ENCODE data around the gene SMCHD1.

DNA sequence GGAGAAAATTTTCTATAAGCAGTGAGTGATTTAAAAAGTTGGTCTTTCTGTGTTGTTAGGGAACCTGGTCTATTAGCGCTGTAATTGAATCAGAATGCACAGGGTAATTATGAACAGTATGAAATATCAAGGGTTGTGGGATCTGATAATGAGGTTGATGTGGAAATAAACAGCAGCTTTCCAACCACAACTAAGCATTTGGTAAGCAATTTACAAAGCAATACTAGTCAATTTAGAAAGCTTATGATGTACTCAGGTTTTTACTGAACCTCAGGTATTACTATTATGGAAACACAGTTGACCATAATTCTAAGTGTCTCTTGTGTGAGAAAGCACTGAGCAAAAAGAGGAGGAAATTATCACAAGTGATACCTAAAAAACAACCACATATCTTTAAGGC, 11.0 kb upstream of the SMCHD1 start:
- TF ChIP-seq, protein P1, sequence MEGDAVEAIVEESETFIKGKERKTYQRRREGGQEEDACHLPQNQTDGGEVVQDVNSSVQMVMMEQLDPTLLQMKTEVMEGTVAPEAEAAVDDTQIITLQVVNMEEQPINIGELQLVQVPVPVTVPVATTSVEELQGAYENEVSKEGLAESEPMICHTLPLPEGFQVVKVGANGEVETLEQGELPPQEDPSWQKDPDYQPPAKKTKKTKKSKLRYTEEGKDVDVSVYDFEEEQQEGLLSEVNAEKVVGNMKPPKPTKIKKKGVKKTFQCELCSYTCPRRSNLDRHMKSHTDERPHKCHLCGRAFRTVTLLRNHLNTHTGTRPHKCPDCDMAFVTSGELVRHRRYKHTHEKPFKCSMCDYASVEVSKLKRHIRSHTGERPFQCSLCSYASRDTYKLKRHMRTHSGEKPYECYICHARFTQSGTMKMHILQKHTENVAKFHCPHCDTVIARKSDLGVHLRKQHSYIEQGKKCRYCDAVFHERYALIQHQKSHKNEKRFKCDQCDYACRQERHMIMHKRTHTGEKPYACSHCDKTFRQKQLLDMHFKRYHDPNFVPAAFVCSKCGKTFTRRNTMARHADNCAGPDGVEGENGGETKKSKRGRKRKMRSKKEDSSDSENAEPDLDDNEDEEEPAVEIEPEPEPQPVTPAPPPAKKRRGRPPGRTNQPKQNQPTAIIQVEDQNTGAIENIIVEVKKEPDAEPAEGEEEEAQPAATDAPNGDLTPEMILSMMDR (IDR thresholded peaks at IDR 0.05) = no peak
- TF ChIP-seq POLR2A (IDR thresholded peaks at IDR 0.05) (no peak), POLR2AphosphoS5 (IDR thresholded peaks at IDR 0.05) (no peak)
